Kidney (tissue), 14 donors: ENCODE measurements around the gene AP1S1. TPM values are rescaled to one million over a fixed set of nuclear protein-coding genes. Genes with fewer than 3 reads are reported as not detected.

Source experiments
- DNase-seq, 5 donors: peaks; one replicate each; pipeline ENCODE4 v3.0.0-alpha.2; 2013 to 2020
- FAIRE-seq: peaks from 2 replicates; lab custom pipeline; 2012; peaks lifted over from hg19 to GRCh38; lab: Jason Lieb, UNC
- H3K27ac ChIP-seq, 2 donors: one replicate each; pipeline ENCODE4 v1.7.0; 2013; ENCODE audit warnings: low read depth in 2 of 2, low read length in 2 of 2, inconsistent platforms in 1 of 2
- H3K27me3 ChIP-seq: one replicate; pipeline ENCODE4 v1.7.1; 2013; ENCODE audit warnings: low read length, inconsistent platforms; ENCODE audit not compliant: control insufficient read depth, insufficient read depth
- H3K36me3 ChIP-seq, 3 donors: one replicate each; pipeline versions ENCODE4 v1.7.0 to v1.7.1; 2013; ENCODE audit warnings: low read length in 3 of 3, control low read depth in 1 of 3, inconsistent platforms in 1 of 3; ENCODE audit not compliant: insufficient read depth in 3 of 3, control insufficient read depth in 2 of 3
- H3K4me1 ChIP-seq, 3 donors: one replicate each; pipeline versions ENCODE4 v1.7.0 to v1.7.1; 2013; ENCODE audit warnings: low read length in 3 of 3, inconsistent platforms in 1 of 3, low read depth in 1 of 3; ENCODE audit not compliant: control insufficient read depth in 2 of 3, insufficient read depth in 2 of 3
- H3K4me3 ChIP-seq, 3 donors: one replicate each; pipeline versions ENCODE4 v1.7.0 to v1.8.1; 2013; ENCODE audit warnings: low read length in 3 of 3, control low read depth in 1 of 3, inconsistent platforms in 1 of 3
- H3K9ac ChIP-seq, 3 donors: one replicate each; pipeline versions ENCODE4 v1.7.0 to v1.7.1; 2013; ENCODE audit warnings: low read length in 3 of 3, control low read depth in 1 of 3, inconsistent platforms in 1 of 3
- H3K9me3 ChIP-seq, 3 donors: one replicate each; pipeline versions ENCODE4 v1.7.0 to v1.7.1; 2013; ENCODE audit warnings: low read length in 3 of 3, control low read depth in 1 of 3, inconsistent platforms in 1 of 3; ENCODE audit not compliant: control insufficient read depth in 2 of 3, insufficient read depth in 1 of 3
- CTCF ChIP-seq: IDR thresholded peaks from 3 replicates; pipeline ENCODE4 v1.5.1; 2012; ENCODE audit warnings: mild to moderate bottlenecking, moderate library complexity, borderline replicate concordance; ENCODE audit not compliant: insufficient read depth; ENCODE audit errors: extremely low read depth
- intact Hi-C: fragments of 100-400 bp; cut with DNase I; formaldehyde crosslinking; loops from one replicate; pipeline ENCODE4 v1.11.1; 2022
- polyA plus RNA-seq: library from polyadenylated mRNA; stranded (reverse); fragments of 350-450 nt; fragmentation: Illumina TruSeq; extraction: RNeasy Lipid Tissue Mini Kit (QIAGEN cat#74804); gene quantifications from one replicate; pipeline ENCODE4 v1.2.3, GENCODE V29; 2014; ENCODE audit warnings: low read depth, low replicate concordance; ENCODE audit not compliant: insufficient read depth
- total RNA-seq: library from RNA; stranded (reverse); fragmentation: NEBNext Ultra II Directional; extraction: Animal tissue kit (Norgen Biotek cat#: 25700); gene quantifications from one replicate; pipeline ENCODE4 v1.2.1, GENCODE V29; 2021
- donor health status: control.
- donor health status: control.
- donor health status: control.
- donor health status: control.
- donor health status: control.
- donor health status: DM: yes; HTN: yes; CAD: no.
- donor health status: Normal renal cell carcinoma (clear cell type).

The AP1S1 gene
- total and polyA plus RNA-seq, 2 donors from 2014 or later: 50.4 to 133 TPM

GRCh38 chr7:101167645-101168411 lies 13.6 kb downstream of the AP1S1 start:
- Histone ChIP-seq H3K27ac (no peak overlapping the region), H3K36me3 (no peaks in the 10 kb centered on the region), H3K27me3 (peaks cover 66% of the 10 kb centered on the region), H3K4me1 (peaks cover 0 to 23% (median 5%) of the 10 kb centered on the region in 3 donors), H3K9ac (no peak overlapping the region), H3K4me3 (no peak overlapping the region), H3K9me3 (no peaks in the 10 kb centered on the region)
- no peak for DNase-seq
- TF ChIP-seq CTCF: no peak
- FAIRE-seq: no peak
- intact Hi-C loops: no loop called here

GRCh38 chr7:101168412-101169049 lies 14.3 kb downstream of the AP1S1 start:
- Histone ChIP-seq H3K27ac (no peak overlapping the region), H3K9ac (no peak overlapping the region), H3K4me1 (peaks cover 0 to 24% (median 5%) of the 10 kb centered on the region in 3 donors), H3K27me3 (peaks cover 69% of the 10 kb centered on the region), H3K4me3 (no peak overlapping the region), H3K36me3 (no peaks in the 10 kb centered on the region), H3K9me3 (no peaks in the 10 kb centered on the region)
- no peak for TF ChIP-seq CTCF
- FAIRE-seq: no peak
- no peak for DNase-seq
- intact Hi-C loops: no loop called here

GRCh38 chr7:101169110-101169837 lies 15.0 kb downstream of the AP1S1 start:
- Histone ChIP-seq H3K9me3 (no peaks in the 10 kb centered on the region), H3K27me3 (peaks cover 73% of the 10 kb centered on the region)

More at GRCh38 chr7:101169110-101169837, 15.0 kb downstream of the AP1S1 start:
- H3K36me3 ChIP-seq: no peaks in the 10 kb centered on the region
- FAIRE-seq (no peak), DNase-seq (no peak)
- no peak overlapping the region for H3K4me3 ChIP-seq
- no peak for TF ChIP-seq CTCF
- no peak overlapping the region for H3K9ac ChIP-seq
- intact Hi-C loops: no loop called here
- H3K4me1 ChIP-seq: peaks cover 0 to 17% (median 5%) of the 10 kb centered on the region in 3 donors
- H3K27ac ChIP-seq: no peak overlapping the region
